HPDE6-E6E7 (cell line): Measurements from ENCODE around the gene CHP1.
"Not testable (repeated sequence)": the region's sequence is repeated elsewhere in the genome, so short reads cannot be mapped to it uniquely, and the experiment has no call there.

Experiments used
- DNase-seq: peaks from one replicate; pipeline ENCODE4 v3.0.0; 2011; ENCODE audit warnings: missing footprints; ENCODE audit errors: extremely low spot score

CHP1 gene

DNA sequence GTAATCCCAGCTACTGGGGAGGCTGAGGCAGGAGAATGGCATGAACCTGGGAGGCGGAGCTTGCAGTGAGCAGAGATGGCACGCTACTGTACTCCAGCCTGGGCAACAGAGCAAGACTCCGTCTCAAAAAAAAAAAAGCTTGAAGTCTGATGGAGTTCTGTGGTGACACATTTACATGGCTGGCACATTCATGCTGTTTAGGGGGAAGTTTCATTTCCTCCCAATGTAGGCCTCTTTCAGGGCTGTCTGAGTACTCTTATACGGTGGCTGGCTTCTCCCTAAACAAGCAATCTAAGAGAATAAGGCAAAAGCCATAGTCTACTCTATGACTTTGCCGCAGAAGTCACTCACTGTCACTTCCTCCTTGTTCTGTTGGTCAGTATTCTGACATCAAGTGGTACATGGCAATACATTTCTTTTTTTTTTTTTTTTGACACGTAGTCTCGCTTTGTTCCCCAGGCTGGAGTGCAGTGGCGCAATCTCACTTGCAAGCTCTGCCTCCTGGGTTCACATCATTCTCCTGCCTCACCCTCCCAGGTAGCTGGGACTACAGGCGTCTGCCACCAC, 60.1 kb downstream of the CHP1 start:
- no peak for DNase-seq

- no peak for DNase-seq
Measured at GRCh38 chr15:41292521-41292920, 61.5 kb downstream of the CHP1 start.

DNA sequence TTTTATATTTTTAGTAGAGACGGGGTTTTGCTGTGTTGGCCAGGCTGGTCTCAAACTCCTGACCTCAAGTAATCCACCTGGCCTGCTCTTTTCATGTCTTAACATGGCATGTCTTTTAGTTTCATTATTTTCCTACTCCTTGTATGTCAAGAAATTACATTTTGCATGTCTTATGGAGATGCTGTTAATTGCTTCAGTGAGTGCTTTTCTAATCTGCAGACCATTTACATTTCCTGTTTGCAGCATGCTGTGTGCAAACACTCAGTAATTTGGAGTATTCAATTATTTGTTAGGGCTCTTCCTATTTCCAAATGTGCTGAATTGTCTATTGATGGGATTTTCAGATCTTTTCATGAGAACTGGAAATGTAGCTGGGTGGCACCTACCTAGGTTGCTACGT, 70.1 kb downstream of the CHP1 start:
- not testable (repeated sequence) for DNase-seq

- DNase-seq, result no peak
Measured at GRCh38 chr15:41301587-41301986, 70.5 kb downstream of the CHP1 start.

GRCh38 chr15:41304149-41304770, 73.2 kb downstream of the CHP1 start:
- no peak for DNase-seq

GRCh38 chr15:41307679-41308078, 76.6 kb downstream of the CHP1 start:
- no peak for DNase-seq

DNA sequence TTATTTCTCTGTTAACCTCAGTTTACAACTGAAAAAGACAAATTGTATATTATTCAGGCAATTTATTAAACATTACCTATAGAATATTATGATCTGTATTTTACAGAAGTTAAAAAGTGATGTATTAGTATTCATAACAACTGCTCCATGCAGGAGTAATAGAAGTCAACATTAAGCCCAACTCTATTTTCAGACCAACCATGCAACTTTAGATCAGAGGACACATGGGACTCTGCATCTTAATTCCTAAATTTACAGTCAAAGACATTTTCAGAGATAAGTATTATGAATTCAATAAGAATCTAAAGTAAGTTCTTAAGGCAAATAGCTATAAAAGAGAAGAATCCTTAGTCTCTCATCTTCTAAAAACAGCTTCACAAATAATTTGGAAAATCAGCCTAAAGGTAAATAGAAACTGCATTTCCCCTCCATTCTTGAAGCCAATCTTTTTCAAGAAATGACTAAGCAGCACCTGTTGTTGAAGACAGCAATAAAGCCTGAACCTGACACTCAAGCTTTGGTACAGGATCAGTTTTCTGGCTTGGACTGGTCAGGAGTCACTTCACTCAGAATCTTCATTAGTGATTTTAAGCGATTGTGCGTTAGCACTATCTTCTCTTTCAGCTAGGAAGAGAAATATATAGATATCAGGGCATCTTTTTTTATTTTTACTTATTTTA, 78.3 kb downstream of the CHP1 start:
- no peak for DNase-seq

DNA sequence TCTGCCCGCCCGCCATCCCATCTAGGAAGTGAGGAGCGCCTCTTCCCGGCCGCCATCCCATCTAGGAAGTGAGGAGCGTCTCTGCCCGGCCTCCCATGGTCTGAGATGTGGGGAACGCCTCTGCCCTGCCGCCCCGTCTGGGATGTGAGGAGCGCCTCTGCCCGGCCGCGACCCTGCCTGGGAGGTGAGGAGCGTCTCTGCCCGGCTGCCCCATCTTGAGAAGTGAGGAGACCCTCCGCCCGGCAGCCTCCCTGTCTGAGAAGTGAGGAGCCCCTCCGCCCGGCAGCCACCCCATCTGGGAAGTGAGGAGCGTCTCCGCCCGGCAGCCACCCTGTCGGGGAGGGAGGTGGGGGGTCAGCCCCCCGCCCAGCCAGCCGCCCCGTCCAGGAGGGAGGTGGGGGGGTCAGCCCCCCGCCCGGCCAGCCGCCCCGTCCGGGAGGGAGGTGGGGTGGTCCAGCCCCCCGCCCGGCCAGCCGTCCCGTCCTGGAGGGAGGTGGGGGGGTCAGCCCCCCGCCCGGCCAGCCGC, 89.8 kb downstream of the CHP1 start:
- DNase-seq, result not testable (repeated sequence)

- DNase-seq, result no peak
Measured at GRCh38 chr15:41323611-41324010, 92.5 kb downstream of the CHP1 start.

DNA sequence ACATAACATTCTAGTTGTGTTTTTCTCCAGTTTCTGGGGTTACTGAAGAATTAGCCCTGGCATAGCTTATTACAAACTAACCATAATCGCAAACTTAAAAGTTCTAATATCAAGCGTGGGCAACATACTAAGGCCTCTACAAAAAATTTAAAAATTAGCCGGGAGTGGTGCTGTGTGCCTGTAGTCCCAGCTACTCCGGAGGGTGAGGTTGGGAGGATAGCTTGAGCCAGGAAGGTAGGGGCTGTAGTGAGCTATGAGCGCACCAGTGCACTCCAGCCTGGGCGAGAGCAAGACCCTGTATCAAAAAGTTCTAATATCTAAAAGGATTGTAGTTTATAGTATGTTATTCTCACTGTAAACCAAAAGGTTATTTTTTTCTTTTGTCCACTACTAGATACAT, 100.2 kb downstream of the CHP1 start:
- no peak for DNase-seq
